ENCODE measurements around the gene QPCTL. TPM values are rescaled to one million over a fixed set of nuclear protein-coding genes. Genes with fewer than 3 reads are reported as not detected.

Gene QPCTL
- total and polyA plus RNA-seq, 9 of the 15 experiments (the other 6 are each of a cell fraction or from before 2014, with no cell fraction given), result 0.99 to 31.3 (median 12.7) TPM

DNA sequence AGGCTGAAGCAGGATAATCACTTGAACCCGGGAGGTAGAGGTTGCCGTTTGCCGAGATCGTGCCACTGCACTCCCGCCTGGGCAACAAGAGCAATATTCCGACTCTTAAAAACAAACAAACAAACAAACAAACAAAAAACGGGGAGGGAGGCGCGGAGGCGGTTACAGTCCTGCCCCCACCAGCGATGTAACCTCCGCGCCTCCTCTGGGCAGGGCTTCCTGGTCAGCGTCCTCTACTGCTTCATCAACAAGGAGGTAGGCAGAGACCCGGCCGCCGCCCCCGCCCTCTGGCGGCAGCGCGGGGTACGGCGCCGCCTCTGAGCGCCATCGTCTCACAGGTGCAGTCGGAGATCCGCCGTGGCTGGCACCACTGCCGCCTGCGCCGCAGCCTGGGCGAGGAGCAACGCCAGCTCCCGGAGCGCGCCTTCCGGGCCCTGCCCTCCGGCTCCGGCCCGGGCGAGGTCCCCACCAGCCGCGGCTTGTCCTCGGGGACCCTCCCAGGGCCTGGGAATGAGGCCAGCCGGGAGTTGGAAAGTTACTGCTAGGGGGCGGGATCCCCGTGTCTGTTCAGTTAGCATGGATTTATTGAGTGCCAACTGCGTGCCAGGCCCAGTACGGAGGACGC lies 11.0 kb upstream of the QPCTL start:
- H2AFZ ChIP-seq (ENCODE audit: low read depth, low read length), result peak overlapping the region; percentile 57
- 7% methylated on average over 50 of the region's 51 CpGs for WGBS (ENCODE audit: insufficient coverage, low coverage, missing lambda C conversion rate)
- DNase-seq (ENCODE audit: extremely low read depth in 1 of 4, low spot score in 3 of 4), result peak; percentile 78 to 89 (median 83)
- TF ChIP-seq SP1 (CRISPR knock-in tag; IDR thresholded peaks at IDR 0.05) (peak; percentile 62; the same call in 1 of the 2 replicates), ZFX (CRISPR knock-in tag; IDR thresholded peaks at IDR 0.05) (peak; percentile 52), ZKSCAN1 (IDR thresholded peaks at IDR 0.05; ENCODE audit: low read depth, low read length) (0 out of 2 replicates have a peak, but pooled peaks have one; percentile 36), RAD21 (CRISPR knock-in tag; conservative IDR thresholded peaks at IDR 0.05 in 1 of 2, IDR thresholded peaks at IDR 0.05 in 1 of 2) (peak; percentile 62 to 76), ETS2 (tag; IDR thresholded peaks at IDR 0.05; ENCODE audit: borderline replicate concordance, poor library complexity, severe bottlenecking) (no peak), TSC22D4 (tag; IDR thresholded peaks at IDR 0.05) (no peak), ZBTB7A (IDR thresholded peaks at IDR 0.05; ENCODE audit: borderline replicate concordance, control insufficient read depth, low read depth, low read length) (peak; percentile 16; the same call in 1 of the 2 replicates), PML (IDR thresholded peaks at IDR 0.05; ENCODE audit: low read length) (0 out of 2 replicates have a peak, but pooled peaks have one; percentile 6)
- TF ChIP-seq, protein P1, sequence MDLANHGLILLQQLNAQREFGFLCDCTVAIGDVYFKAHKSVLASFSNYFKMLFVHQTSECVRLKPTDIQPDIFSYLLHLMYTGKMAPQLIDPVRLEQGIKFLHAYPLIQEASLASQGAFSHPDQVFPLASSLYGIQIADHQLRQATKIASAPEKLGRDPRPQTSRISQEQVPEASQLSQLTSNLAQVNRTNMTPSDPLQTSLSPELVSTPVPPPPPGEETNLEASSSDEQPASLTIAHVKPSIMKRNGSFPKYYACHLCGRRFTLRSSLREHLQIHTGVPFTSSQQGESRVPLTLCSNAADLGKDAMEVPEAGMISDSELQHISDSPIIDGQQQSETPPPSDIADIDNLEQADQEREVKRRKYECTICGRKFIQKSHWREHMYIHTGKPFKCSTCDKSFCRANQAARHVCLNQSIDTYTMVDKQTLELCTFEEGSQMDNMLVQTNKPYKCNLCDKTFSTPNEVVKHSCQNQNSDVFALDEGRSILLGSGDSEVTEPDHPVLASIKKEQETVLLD (IDR thresholded peaks at IDR 0.05), result peak; percentile 54; the same call in 1 of the 2 replicates

More for the DNA sequence above, 11.0 kb upstream of the QPCTL start:
- no peaks in the 10 kb centered on the region for H3K79me2 ChIP-seq (ENCODE audit: control insufficient read depth, insufficient read depth, low read length)
- H4K20me1 ChIP-seq (replicated peaks; ENCODE audit: control insufficient read depth, insufficient read depth, low read length), result 0 out of 2 replicates have a peak, but pooled peaks cover 4% of the 10 kb centered on the region
- H3K27ac ChIP-seq (ENCODE audit: extremely low read depth, low read depth, low read length), result peak overlapping the region; percentile 32; the same call in 1 of the 3 replicates
- H3K36me3 ChIP-seq (ENCODE audit: control insufficient read depth, insufficient read depth, low read length), result peaks cover 58% of the 10 kb centered on the region; the same call in 2 of the 3 replicates
- no TSS peak for BruUV-seq (replicated peaks)
- H3K4me1 ChIP-seq (replicated peaks in 1 of 2; ENCODE audit: control insufficient read depth in 2 of 2, insufficient read depth in 2 of 2, low read length in 2 of 2), result peaks cover 3 to 24% of the 10 kb centered on the region in 2 experiments; a peak in 2 of 5 replicates
- peak overlapping the region; percentile 20 for H3K4me3 ChIP-seq
- ATAC-seq, result peak; percentile 94
- POLR2A ChIA-PET, result interaction anchor here (1.1 to 2.7 kb wide), 5 partner anchors 11 to 65 kb away, joined by 3 to 10 read pairs (median 6); partner anchors contain the start of genes QPCTL and SNRPD2
- no peaks in the 10 kb centered on the region for H3K27me3 ChIP-seq (ENCODE audit: control insufficient read depth in 2 of 2, insufficient read depth in 2 of 2, low read length in 2 of 2)
- H3K9me1 ChIP-seq (ENCODE audit: control insufficient read depth, insufficient read depth, low read length), result peaks cover 4% of the 10 kb centered on the region
- CTCF ChIA-PET (ENCODE audit: low intra/inter-chr PET ratio), result interaction anchor here (0.7 to 1.3 kb wide), 2 partner anchors 12 to 13 kb away, joined by 3 read pairs; partner anchors contain the start of gene GIPR
- H3K4me2 ChIP-seq (ENCODE audit: insufficient read depth, low read length), result peak overlapping the region; percentile 55
- in situ Hi-C loops (cut with MboI) (loop anchor here (5.0 kb wide), 1 partner anchor 84 kb away; no protein-coding TSS in a partner anchor), intact Hi-C loops (cut with micrococcal nuclease) (loop anchor here (2.0 kb wide), 2 partner anchors 39 to 91 kb away; no protein-coding TSS in a partner anchor)
- FAIRE-seq, result peak; percentile 83
- H3K9ac ChIP-seq (ENCODE audit: insufficient read depth in 1 of 2, low read depth in 2 of 2, low read length in 2 of 2), result peak overlapping the region; percentile 26 to 84; a peak in 3 of 4 replicates
- no peaks in the 10 kb centered on the region for H3K9me3 ChIP-seq (replicated peaks; ENCODE audit: control insufficient read depth, insufficient read depth, low read depth, low read length)

All from K562 (cell line).